HCT116 (cell line): Measurements from ENCODE around the gene LHFPL6. TPM values are rescaled to one million over a fixed set of nuclear protein-coding genes. Genes with fewer than 3 reads are reported as not detected.

Source experiments
- ATAC-seq: fragments of 200-7000 bp; cut with Tn5 transposase; 2 replicates; pipeline ENCODE4 v1.9.1; 2020; ENCODE audit warnings: mild to moderate bottlenecking, moderate library complexity
- BruUV-seq: library from RNA; stranded (reverse); fragments of 400-500 nt; replicated peaks from 2 replicates; lab custom pipeline; 2021; lab: Mats Ljungman, UMichigan
- CTCF ChIA-PET: fragments of 300-600 bp; sonication (Branson Sonifier 250); formaldehyde crosslinking; loops from one replicate; lab custom pipeline; 2021; ENCODE audit warnings: antibody characterized with exemption; lab: Charles Lee
- POLR2A ChIA-PET: fragments of 300-600, 350-600 bp; sonication (Branson Sonifier 250); formaldehyde crosslinking; loops from one replicate; lab custom pipeline; 2021; ENCODE audit warnings: antibody characterized with exemption; lab: Charles Lee
- RAD21 ChIA-PET, 2 experiments: fragments of 300-600 bp; sonication (Branson Sonifier 250); formaldehyde crosslinking; loops; one replicate each; lab custom pipeline; 2023; ENCODE audit warnings: low total read pairs in 2 of 2; ENCODE audit not compliant: uncharacterized antibody in 2 of 2, unreplicated experiment in 2 of 2, low non-redundant PET in 1 of 2; lab: Charles Lee
- DNase-seq: peaks from one replicate; pipeline ENCODE4 v3.0.0-alpha.2; 2010; ENCODE audit warnings: low read depth, low spot score
- H2AFZ ChIP-seq: fragments of 200-600 bp; shearing (Covaris generic), sonication (generic); 2 replicates; pipeline ENCODE4 v1.6.1; 2017; ENCODE audit warnings: low read depth, mixed run types, mixed read lengths, antibody characterized with exemption, low read length; ENCODE audit not compliant: poor library complexity, severe bottlenecking
- H3K27ac ChIP-seq: 2 replicates; pipeline ENCODE4 v1.5.1; 2012; ENCODE audit warnings: low read depth, low read length
- H3K27me3 ChIP-seq: fragments of 200-600 bp; sonication (generic); 2 replicates; pipeline ENCODE4 v1.6.1; 2016; ENCODE audit warnings: mixed run types, low read length, mixed read lengths; ENCODE audit not compliant: insufficient read depth
- H3K36me3 ChIP-seq, 2 experiments: fragments of 200-500 bp in 1 of 2; fragments of 200-600 bp in 1 of 2; sonication (Bioruptor generic) in 1 of 2; sonication (generic) in 1 of 2; 2 replicates each; pipeline versions ENCODE4 v1.5.1 to v1.6.1; 2014 to 2016; ENCODE audit warnings: low read length in 2 of 2, inconsistent platforms in 1 of 2, mixed read lengths in 1 of 2, mixed run types in 1 of 2; ENCODE audit not compliant: insufficient read depth in 2 of 2, control insufficient read depth in 1 of 2
- H3K4me1 ChIP-seq, 2 experiments: fragments of 200-600 bp in 1 of 2; sonication (generic) in 1 of 2; 2 replicates each; pipeline versions ENCODE4 v1.5.1 to v1.6.1; 2012 to 2017; ENCODE audit warnings: low read length in 2 of 2, inconsistent platforms in 1 of 2, mild to moderate bottlenecking in 1 of 2, mixed read lengths in 1 of 2, mixed run types in 1 of 2, moderate library complexity in 1 of 2; ENCODE audit not compliant: insufficient read depth in 2 of 2, control insufficient read depth in 1 of 2
- H3K4me2 ChIP-seq: fragments of 200-600 bp; sonication (generic); 2 replicates; pipeline ENCODE4 v1.6.1; 2017; ENCODE audit warnings: mixed run types, low read length, mixed read lengths
- H3K4me3 ChIP-seq, 2 experiments: fragments of 200-600 bp in 1 of 2; sonication (generic) in 1 of 2; replicated peaks in 1 of 2; 2 replicates each; pipeline ENCODE4 v1.5.1; 2011 to 2016; ENCODE audit warnings: low read length in 2 of 2, control low read depth in 1 of 2, low read depth in 1 of 2, mild to moderate bottlenecking in 1 of 2, mixed read lengths in 1 of 2, mixed run types in 1 of 2
- H3K79me2 ChIP-seq: fragments of 200-600 bp; sonication (generic); 2 replicates; pipeline ENCODE4 v1.6.1; 2017; ENCODE audit warnings: mild to moderate bottlenecking, mixed run types, low read length, moderate library complexity, mixed read lengths; ENCODE audit not compliant: insufficient read depth
- H3K9ac ChIP-seq: fragments of 200-600 bp; sonication (generic); 2 replicates; pipeline ENCODE4 v1.6.1; 2016; ENCODE audit warnings: low read length, mixed read lengths
- H3K9me2 ChIP-seq: fragments of 200-600 bp; sonication (generic), shearing (Covaris generic); 2 replicates; pipeline ENCODE4 v1.6.1; 2017; ENCODE audit warnings: mixed run types, mild to moderate bottlenecking, moderate library complexity; ENCODE audit not compliant: insufficient read depth
- H3K9me3 ChIP-seq, 2 experiments: fragments of 200-500 bp in 1 of 2; fragments of 200-600 bp in 1 of 2; sonication (Bioruptor generic) in 1 of 2; sonication (generic) in 1 of 2; 2 replicates each; pipeline ENCODE4 v1.6.1; 2014 to 2017; ENCODE audit warnings: low read length in 2 of 2, mixed read lengths in 2 of 2, inconsistent platforms in 1 of 2, low read depth in 1 of 2, mild to moderate bottlenecking in 1 of 2, mixed run types in 1 of 2, moderate library complexity in 1 of 2; ENCODE audit not compliant: control insufficient read depth in 1 of 2, insufficient read depth in 1 of 2
- H4K20me1 ChIP-seq: fragments of 200-600 bp; sonication (generic), shearing (Covaris generic); 2 replicates; pipeline ENCODE4 v1.6.1; 2017; ENCODE audit warnings: mixed run types, mild to moderate bottlenecking, moderate library complexity; ENCODE audit not compliant: insufficient read depth
- CEBPB ChIP-seq: IDR thresholded peaks from 2 replicates; pipeline ENCODE4 v1.6.1; 2012; ENCODE audit warnings: low read depth
- ELF1 ChIP-seq: IDR thresholded peaks from 2 replicates; pipeline ENCODE4 v1.6.1; 2012; ENCODE audit warnings: low read depth, borderline replicate concordance
- EZH2 ChIP-seq: fragments of 200-600 bp; sonication (generic); IDR thresholded peaks from 2 replicates; pipeline ENCODE4 v1.6.1; 2017; ENCODE audit warnings: antibody characterized with exemption, mixed run types
- EZH2phosphoT487 ChIP-seq: fragments of 200-600 bp; IDR thresholded peaks from 2 replicates; pipeline ENCODE4 v1.6.1; 2018; ENCODE audit warnings: antibody characterized with exemption, borderline replicate concordance
- FOSL1 ChIP-seq: IDR thresholded peaks from 2 replicates; pipeline ENCODE4 v1.6.1; 2012; ENCODE audit warnings: low read depth
- JUND ChIP-seq: IDR thresholded peaks from 2 replicates; pipeline ENCODE4 v1.6.1; 2012
- RAD21 ChIP-seq: IDR thresholded peaks from 2 replicates; pipeline ENCODE4 v1.6.1; 2012; ENCODE audit warnings: low read depth, mild to moderate bottlenecking
- REST ChIP-seq: IDR thresholded peaks from 2 replicates; pipeline ENCODE4 v1.6.1; 2012; ENCODE audit warnings: low read depth
- SIN3A ChIP-seq: IDR thresholded peaks from 2 replicates; pipeline ENCODE4 v1.6.1; 2012; ENCODE audit warnings: low read depth
- SP1 ChIP-seq: IDR thresholded peaks from 2 replicates; pipeline ENCODE4 v1.6.1; 2012; ENCODE audit warnings: low read depth
- SRF ChIP-seq: IDR thresholded peaks from 2 replicates; pipeline ENCODE4 v1.6.1; 2012; ENCODE audit warnings: low read depth
- TCF7L2 ChIP-seq: IDR thresholded peaks from 2 replicates; pipeline ENCODE4 v1.7.0; 2011; ENCODE audit warnings: borderline replicate concordance, inconsistent platforms; ENCODE audit not compliant: insufficient read depth, insufficient read length; ENCODE audit errors: extremely low read depth
- YY1 ChIP-seq: IDR thresholded peaks from 2 replicates; pipeline ENCODE4 v1.6.1; 2011; ENCODE audit warnings: low read length, low read depth, moderate library complexity, mild to moderate bottlenecking; ENCODE audit not compliant: insufficient replicate concordance; ENCODE audit errors: extremely low read depth
- ZFX ChIP-seq: fragments of 450-650 bp; IDR thresholded peaks from 2 replicates; pipeline ENCODE4 v1.6.1; 2017
- intact Hi-C: fragments of 100-400 bp; cut with micrococcal nuclease; formaldehyde crosslinking; loops from 2 replicates; pipeline ENCODE4 v1.10.0; 2022
- total RNA-seq: library from RNA; stranded (reverse); gene quantifications from one replicate; pipeline ENCODE4 v1.2.1, GENCODE V29; 2021; ENCODE audit not compliant: unreplicated experiment
- TF ChIP-seq, protein P1 (sequence below): IDR thresholded peaks from 2 replicates; pipeline ENCODE4 v1.6.1; 2011; ENCODE audit warnings: mild to moderate bottlenecking, low read length, moderate library complexity; ENCODE audit not compliant: insufficient replicate concordance; ENCODE audit errors: extremely low read depth

Gene LHFPL6
- total RNA-seq, 1 experiment from 2014 or later: 0.22 TPM

DNA sequence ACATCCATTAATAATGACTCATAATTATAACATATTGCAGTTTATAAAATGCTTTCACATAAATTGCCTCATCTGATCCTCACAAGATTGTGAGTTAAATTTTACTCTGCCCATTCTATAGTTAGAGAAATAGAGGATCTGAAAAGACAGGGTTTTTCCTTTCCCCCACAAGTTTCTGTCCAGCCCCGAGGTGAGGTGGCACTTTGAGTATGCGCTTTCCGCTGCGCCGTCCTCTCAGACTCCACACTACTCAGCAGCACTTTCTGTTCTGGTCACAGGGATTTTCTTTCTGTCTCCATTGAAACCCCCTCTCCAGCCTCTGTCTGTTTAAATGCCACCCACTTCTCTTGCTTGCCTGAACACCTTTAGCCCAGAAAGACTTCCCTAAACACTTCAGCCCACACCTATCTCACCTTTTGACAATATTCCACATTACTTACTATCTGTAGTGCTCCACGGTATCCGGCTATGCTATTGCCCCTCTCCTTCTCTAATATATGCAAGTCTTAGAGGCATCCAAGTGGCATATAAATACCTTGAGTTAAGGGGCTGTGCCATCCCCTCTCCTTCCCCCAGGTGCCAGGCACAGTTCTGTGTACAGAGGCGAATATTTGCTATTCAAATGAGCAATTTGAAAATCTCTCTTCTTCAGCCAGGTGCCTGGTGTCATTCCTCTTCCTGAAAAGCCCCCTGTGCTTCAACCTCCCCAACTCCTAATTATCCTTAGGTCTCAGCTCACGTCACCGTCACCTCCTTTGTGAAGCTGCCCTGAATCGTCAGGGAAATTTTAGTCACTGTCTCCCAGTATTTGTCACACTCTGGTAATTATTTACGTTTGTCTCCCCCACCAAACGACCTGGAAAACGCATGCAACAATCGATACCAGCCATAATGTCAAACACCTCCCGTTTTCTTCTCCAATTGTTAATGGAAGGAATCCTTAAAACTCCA, 296.1 kb downstream of the LHFPL6 start:
- no peak for TF ChIP-seq CEBPB

GRCh38 chr13:39302820-39303219, 300.2 kb downstream of the LHFPL6 start:
- DNase-seq (no peak), ATAC-seq (no peak)
- no peak overlapping the region for H3K4me2 ChIP-seq
- ChIA-PET RAD21 (no interaction called here), POLR2A (no interaction called here), CTCF (no interaction called here)
- no peaks in the 10 kb centered on the region for H3K79me2 ChIP-seq
- no peaks in the 10 kb centered on the region for H3K36me3 ChIP-seq
- no peak overlapping the region for H3K27ac ChIP-seq
- H3K27me3 ChIP-seq: no peaks in the 10 kb centered on the region
- H4K20me1 ChIP-seq: no peaks in the 10 kb centered on the region
- no TSS peak for BruUV-seq
- no peak overlapping the region for H2AFZ ChIP-seq
- no peak overlapping the region for H3K4me3 ChIP-seq
- TF ChIP-seq TCF7L2 (no peak), FOSL1 (no peak), REST (no peak), ZFX (no peak), SRF (no peak), YY1 (no peak), RAD21 (no peak), ELF1 (no peak), EZH2 (no peak), JUND (no peak), SP1 (no peak), CEBPB (no peak), SIN3A (no peak), EZH2phosphoT487 (no peak)
- TF ChIP-seq, protein P1, sequence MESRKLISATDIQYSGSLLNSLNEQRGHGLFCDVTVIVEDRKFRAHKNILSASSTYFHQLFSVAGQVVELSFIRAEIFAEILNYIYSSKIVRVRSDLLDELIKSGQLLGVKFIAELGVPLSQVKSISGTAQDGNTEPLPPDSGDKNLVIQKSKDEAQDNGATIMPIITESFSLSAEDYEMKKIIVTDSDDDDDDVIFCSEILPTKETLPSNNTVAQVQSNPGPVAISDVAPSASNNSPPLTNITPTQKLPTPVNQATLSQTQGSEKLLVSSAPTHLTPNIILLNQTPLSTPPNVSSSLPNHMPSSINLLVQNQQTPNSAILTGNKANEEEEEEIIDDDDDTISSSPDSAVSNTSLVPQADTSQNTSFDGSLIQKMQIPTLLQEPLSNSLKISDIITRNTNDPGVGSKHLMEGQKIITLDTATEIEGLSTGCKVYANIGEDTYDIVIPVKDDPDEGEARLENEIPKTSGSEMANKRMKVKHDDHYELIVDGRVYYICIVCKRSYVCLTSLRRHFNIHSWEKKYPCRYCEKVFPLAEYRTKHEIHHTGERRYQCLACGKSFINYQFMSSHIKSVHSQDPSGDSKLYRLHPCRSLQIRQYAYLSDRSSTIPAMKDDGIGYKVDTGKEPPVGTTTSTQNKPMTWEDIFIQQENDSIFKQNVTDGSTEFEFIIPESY: no peak
- no peaks in the 10 kb centered on the region for H3K9me2 ChIP-seq
- H3K9ac ChIP-seq: no peak overlapping the region
- intact Hi-C loops: no loop called here
- H3K4me1 ChIP-seq: no peaks in the 10 kb centered on the region
- H3K9me3 ChIP-seq: no peaks in the 10 kb centered on the region

More for the DNA sequence above, 296.1 kb downstream of the LHFPL6 start:
- H4K20me1 ChIP-seq: no peaks in the 10 kb centered on the region
- no peak overlapping the region for H2AFZ ChIP-seq
- ATAC-seq: no peak
- ChIA-PET RAD21 (no interaction called here), CTCF (no interaction called here), POLR2A (no interaction called here)
- intact Hi-C loops: no loop called here
- H3K9me2 ChIP-seq: no peaks in the 10 kb centered on the region
- H3K36me3 ChIP-seq: no peaks in the 10 kb centered on the region
- no peaks in the 10 kb centered on the region for H3K4me1 ChIP-seq
- no peak overlapping the region for H3K9ac ChIP-seq
- no peak overlapping the region for H3K4me2 ChIP-seq
- BruUV-seq: no TSS peak
- no peak overlapping the region for H3K27ac ChIP-seq
- DNase-seq: no peak
- H3K79me2 ChIP-seq: no peaks in the 10 kb centered on the region
- no peaks in the 10 kb centered on the region for H3K9me3 ChIP-seq
- H3K27me3 ChIP-seq: peaks cover 15% of the 10 kb centered on the region
- H3K4me3 ChIP-seq: no peak overlapping the region
